ENCODE measurements around the gene OPCML.

OPCML gene

GRCh38 chr11:133064152-133064877 lies 468.0 kb downstream of the OPCML start:
- no peak for DNase-seq (ENCODE audit: extremely low spot score, insufficient read length, low read depth)
- FAIRE-seq, result no peak

- no peak for DNase-seq (ENCODE audit: extremely low spot score, insufficient read length, low read depth)
- no peak for FAIRE-seq
Observed at GRCh38 chr11:133058501-133058900, 473.8 kb downstream of the OPCML start.

- FAIRE-seq (no peak), DNase-seq (ENCODE audit: extremely low spot score, insufficient read length, low read depth) (no peak)
Observed at GRCh38 chr11:133053124-133053776, 479.1 kb downstream of the OPCML start.

GRCh38 chr11:133052537-133052936 lies 479.8 kb downstream of the OPCML start:
- FAIRE-seq, result no peak

GRCh38 chr11:133049244-133050019 lies 482.9 kb downstream of the OPCML start:
- no peak for FAIRE-seq
- DNase-seq (ENCODE audit: extremely low spot score, insufficient read length, low read depth), result no peak

More at GRCh38 chr11:133052537-133052936, 479.8 kb downstream of the OPCML start:
- no peak for DNase-seq (ENCODE audit: extremely low spot score, insufficient read length, low read depth)

- no peak for FAIRE-seq
- no peak for DNase-seq (ENCODE audit: extremely low spot score, insufficient read length, low read depth)
Observed at GRCh38 chr11:133048270-133048669, 484.0 kb downstream of the OPCML start.

GRCh38 chr11:133047771-133048115 lies 484.6 kb downstream of the OPCML start:
- DNase-seq (ENCODE audit: extremely low spot score, insufficient read length, low read depth) (no peak), FAIRE-seq (no peak)

GRCh38 chr11:133047036-133047770 lies 485.1 kb downstream of the OPCML start:
- FAIRE-seq (no peak), DNase-seq (ENCODE audit: extremely low spot score, insufficient read length, low read depth) (no peak)

GRCh38 chr11:133046252-133046651 lies 486.0 kb downstream of the OPCML start:
- DNase-seq (ENCODE audit: extremely low spot score, insufficient read length, low read depth) (no peak), FAIRE-seq (no peak)

- DNase-seq (ENCODE audit: extremely low spot score, insufficient read length, low read depth) (no peak), FAIRE-seq (no peak)
Observed at GRCh38 chr11:133041928-133042882, 490.1 kb downstream of the OPCML start.

GRCh38 chr11:133041181-133041580 lies 491.1 kb downstream of the OPCML start:
- no peak for FAIRE-seq

GRCh38 chr11:133040289-133040900 lies 491.9 kb downstream of the OPCML start:
- FAIRE-seq (no peak), DNase-seq (ENCODE audit: extremely low spot score, insufficient read length, low read depth) (no peak)

More at GRCh38 chr11:133041181-133041580, 491.1 kb downstream of the OPCML start:
- no peak for DNase-seq (ENCODE audit: extremely low spot score, insufficient read length, low read depth)

GRCh38 chr11:133038850-133039249 lies 493.5 kb downstream of the OPCML start:
- FAIRE-seq, result no peak

GRCh38 chr11:133034929-133035328 lies 497.4 kb downstream of the OPCML start:
- no peak for FAIRE-seq

More at GRCh38 chr11:133038850-133039249, 493.5 kb downstream of the OPCML start:
- no peak for DNase-seq (ENCODE audit: extremely low spot score, insufficient read length, low read depth)

GRCh38 chr11:133029107-133029506 lies 503.2 kb downstream of the OPCML start:
- FAIRE-seq (no peak), DNase-seq (ENCODE audit: extremely low spot score, insufficient read length, low read depth) (no peak)

More at GRCh38 chr11:133034929-133035328, 497.4 kb downstream of the OPCML start:
- DNase-seq (ENCODE audit: extremely low spot score, insufficient read length, low read depth), result no peak

GRCh38 chr11:133026952-133027351 lies 505.3 kb downstream of the OPCML start:
- FAIRE-seq, result no peak

GRCh38 chr11:133024301-133024700 lies 508.0 kb downstream of the OPCML start:
- FAIRE-seq, result no peak
- no peak for DNase-seq (ENCODE audit: extremely low spot score, insufficient read length, low read depth)

More at GRCh38 chr11:133026952-133027351, 505.3 kb downstream of the OPCML start:
- no peak for DNase-seq (ENCODE audit: extremely low spot score, insufficient read length, low read depth)

- DNase-seq (ENCODE audit: extremely low spot score, insufficient read length, low read depth) (no peak), FAIRE-seq (no peak)
Observed at GRCh38 chr11:133023232-133023631, 509.1 kb downstream of the OPCML start.

GRCh38 chr11:133021553-133021952 lies 510.7 kb downstream of the OPCML start:
- no peak for FAIRE-seq

More at GRCh38 chr11:133021553-133021952, 510.7 kb downstream of the OPCML start:
- DNase-seq (ENCODE audit: extremely low spot score, insufficient read length, low read depth), result no peak
